Measurements from ENCODE around the gene FN1. TPM values are rescaled to one million over a fixed set of nuclear protein-coding genes. Genes with fewer than 3 reads are reported as not detected.

The FN1 gene
- total RNA-seq, 1 experiment from 2014 or later: 11.1 TPM

- no peak overlapping the region for H2AFZ ChIP-seq (ENCODE audit: low read depth, low read length, poor library complexity, severe bottlenecking)
- no peak overlapping the region for H3K9ac ChIP-seq (ENCODE audit: low read length)
- RAD21 ChIA-PET (ENCODE audit: low non-redundant PET in 1 of 2, low total read pairs in 2 of 2, uncharacterized antibody in 2 of 2, unreplicated experiment in 2 of 2): no interaction called here
- POLR2A ChIA-PET: no interaction called here
- CTCF ChIA-PET: no interaction called here
- H4K20me1 ChIP-seq (ENCODE audit: insufficient read depth): no peaks in the 10 kb centered on the region
- intact Hi-C loops (cut with micrococcal nuclease): no loop called here
- DNase-seq (ENCODE audit: low read depth, low spot score) (no peak), ATAC-seq (no peak)
- no peaks in the 10 kb centered on the region for H3K9me2 ChIP-seq (ENCODE audit: insufficient read depth)
- no peak overlapping the region for H3K27ac ChIP-seq (ENCODE audit: low read depth, low read length)
- no peaks in the 10 kb centered on the region for H3K27me3 ChIP-seq (ENCODE audit: insufficient read depth, low read length)
- peaks cover 0 to 6% of the 10 kb centered on the region in 2 experiments; a peak in 2 of 4 replicates for H3K4me1 ChIP-seq (ENCODE audit: control insufficient read depth in 1 of 2, insufficient read depth in 2 of 2, low read length in 2 of 2)
- TF ChIP-seq RAD21 (IDR thresholded peaks at IDR 0.05; ENCODE audit: low read depth) (no peak), SIN3A (IDR thresholded peaks at IDR 0.05; ENCODE audit: low read depth) (no peak), FOSL1 (IDR thresholded peaks at IDR 0.05; ENCODE audit: low read depth) (no peak), CEBPB (IDR thresholded peaks at IDR 0.05; ENCODE audit: low read depth) (no peak), ZFX (IDR thresholded peaks at IDR 0.05) (no peak), JUND (IDR thresholded peaks at IDR 0.05) (no peak)
- TF ChIP-seq, protein P1, sequence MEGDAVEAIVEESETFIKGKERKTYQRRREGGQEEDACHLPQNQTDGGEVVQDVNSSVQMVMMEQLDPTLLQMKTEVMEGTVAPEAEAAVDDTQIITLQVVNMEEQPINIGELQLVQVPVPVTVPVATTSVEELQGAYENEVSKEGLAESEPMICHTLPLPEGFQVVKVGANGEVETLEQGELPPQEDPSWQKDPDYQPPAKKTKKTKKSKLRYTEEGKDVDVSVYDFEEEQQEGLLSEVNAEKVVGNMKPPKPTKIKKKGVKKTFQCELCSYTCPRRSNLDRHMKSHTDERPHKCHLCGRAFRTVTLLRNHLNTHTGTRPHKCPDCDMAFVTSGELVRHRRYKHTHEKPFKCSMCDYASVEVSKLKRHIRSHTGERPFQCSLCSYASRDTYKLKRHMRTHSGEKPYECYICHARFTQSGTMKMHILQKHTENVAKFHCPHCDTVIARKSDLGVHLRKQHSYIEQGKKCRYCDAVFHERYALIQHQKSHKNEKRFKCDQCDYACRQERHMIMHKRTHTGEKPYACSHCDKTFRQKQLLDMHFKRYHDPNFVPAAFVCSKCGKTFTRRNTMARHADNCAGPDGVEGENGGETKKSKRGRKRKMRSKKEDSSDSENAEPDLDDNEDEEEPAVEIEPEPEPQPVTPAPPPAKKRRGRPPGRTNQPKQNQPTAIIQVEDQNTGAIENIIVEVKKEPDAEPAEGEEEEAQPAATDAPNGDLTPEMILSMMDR (IDR thresholded peaks at IDR 0.05 in 2 of 3, conservative IDR thresholded peaks at IDR 0.05 in 1 of 3; ENCODE audit: borderline replicate concordance in 1 of 3, insufficient read depth in 1 of 3, low read depth in 2 of 3, low read length in 2 of 3): no peak
- TF ChIP-seq, protein P2, sequence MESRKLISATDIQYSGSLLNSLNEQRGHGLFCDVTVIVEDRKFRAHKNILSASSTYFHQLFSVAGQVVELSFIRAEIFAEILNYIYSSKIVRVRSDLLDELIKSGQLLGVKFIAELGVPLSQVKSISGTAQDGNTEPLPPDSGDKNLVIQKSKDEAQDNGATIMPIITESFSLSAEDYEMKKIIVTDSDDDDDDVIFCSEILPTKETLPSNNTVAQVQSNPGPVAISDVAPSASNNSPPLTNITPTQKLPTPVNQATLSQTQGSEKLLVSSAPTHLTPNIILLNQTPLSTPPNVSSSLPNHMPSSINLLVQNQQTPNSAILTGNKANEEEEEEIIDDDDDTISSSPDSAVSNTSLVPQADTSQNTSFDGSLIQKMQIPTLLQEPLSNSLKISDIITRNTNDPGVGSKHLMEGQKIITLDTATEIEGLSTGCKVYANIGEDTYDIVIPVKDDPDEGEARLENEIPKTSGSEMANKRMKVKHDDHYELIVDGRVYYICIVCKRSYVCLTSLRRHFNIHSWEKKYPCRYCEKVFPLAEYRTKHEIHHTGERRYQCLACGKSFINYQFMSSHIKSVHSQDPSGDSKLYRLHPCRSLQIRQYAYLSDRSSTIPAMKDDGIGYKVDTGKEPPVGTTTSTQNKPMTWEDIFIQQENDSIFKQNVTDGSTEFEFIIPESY (IDR thresholded peaks at IDR 0.05; ENCODE audit: extremely low read depth, insufficient replicate concordance, low read length): no peak
- TF ChIP-seq, protein P3, sequence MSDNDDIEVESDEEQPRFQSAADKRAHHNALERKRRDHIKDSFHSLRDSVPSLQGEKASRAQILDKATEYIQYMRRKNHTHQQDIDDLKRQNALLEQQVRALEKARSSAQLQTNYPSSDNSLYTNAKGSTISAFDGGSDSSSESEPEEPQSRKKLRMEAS (IDR thresholded peaks at IDR 0.05): no peak
- H3K79me2 ChIP-seq (ENCODE audit: insufficient read depth, low read length): no peaks in the 10 kb centered on the region
- no peaks in the 10 kb centered on the region for H3K9me3 ChIP-seq (ENCODE audit: control insufficient read depth in 1 of 2, insufficient read depth in 1 of 2, low read depth in 1 of 2, low read length in 2 of 2)
- BruUV-seq (replicated peaks): no TSS peak
- no peak overlapping the region for H3K4me2 ChIP-seq (ENCODE audit: low read length)
- H3K36me3 ChIP-seq (ENCODE audit: control insufficient read depth in 1 of 2, insufficient read depth in 2 of 2, low read length in 2 of 2): no peaks in the 10 kb centered on the region
- H3K4me3 ChIP-seq (replicated peaks in 1 of 2; ENCODE audit: low read depth in 1 of 2, low read length in 2 of 2): no peak overlapping the region
Measured at GRCh38 chr2:215420471-215420935, 15.4 kb downstream of the FN1 start.
